ENCODE data around the gene CPT1C. TPM values are rescaled to one million over a fixed set of nuclear protein-coding genes. Genes with fewer than 3 reads are reported as not detected.

CPT1C gene
- total RNA-seq, 4 donors from 2014 or later, result 0.97 to 3.3 (median 1.8) TPM

DNA sequence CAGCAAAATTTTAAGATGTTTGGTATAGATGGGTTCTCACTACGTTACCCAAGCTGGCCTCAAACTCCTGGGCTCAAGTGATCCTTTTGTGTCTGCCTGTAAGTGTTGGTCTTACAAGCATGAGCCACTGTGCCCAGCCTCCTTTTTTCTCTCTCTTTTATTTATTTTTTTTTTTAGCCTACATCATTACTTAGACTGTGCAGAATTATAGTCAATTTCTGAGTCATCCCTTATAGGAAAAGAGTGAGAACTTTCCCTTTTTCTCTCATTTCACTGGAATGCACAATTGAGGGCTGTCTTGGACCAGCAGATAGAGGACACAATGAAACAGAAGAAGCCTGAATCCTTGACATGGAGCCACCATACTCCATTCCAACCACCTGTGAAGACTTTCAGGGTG is 58.9 kb downstream of the CPT1C start:
- no peak for TF ChIP-seq POLR2A (IDR thresholded peaks at IDR 0.05)
- TF ChIP-seq, protein P1, sequence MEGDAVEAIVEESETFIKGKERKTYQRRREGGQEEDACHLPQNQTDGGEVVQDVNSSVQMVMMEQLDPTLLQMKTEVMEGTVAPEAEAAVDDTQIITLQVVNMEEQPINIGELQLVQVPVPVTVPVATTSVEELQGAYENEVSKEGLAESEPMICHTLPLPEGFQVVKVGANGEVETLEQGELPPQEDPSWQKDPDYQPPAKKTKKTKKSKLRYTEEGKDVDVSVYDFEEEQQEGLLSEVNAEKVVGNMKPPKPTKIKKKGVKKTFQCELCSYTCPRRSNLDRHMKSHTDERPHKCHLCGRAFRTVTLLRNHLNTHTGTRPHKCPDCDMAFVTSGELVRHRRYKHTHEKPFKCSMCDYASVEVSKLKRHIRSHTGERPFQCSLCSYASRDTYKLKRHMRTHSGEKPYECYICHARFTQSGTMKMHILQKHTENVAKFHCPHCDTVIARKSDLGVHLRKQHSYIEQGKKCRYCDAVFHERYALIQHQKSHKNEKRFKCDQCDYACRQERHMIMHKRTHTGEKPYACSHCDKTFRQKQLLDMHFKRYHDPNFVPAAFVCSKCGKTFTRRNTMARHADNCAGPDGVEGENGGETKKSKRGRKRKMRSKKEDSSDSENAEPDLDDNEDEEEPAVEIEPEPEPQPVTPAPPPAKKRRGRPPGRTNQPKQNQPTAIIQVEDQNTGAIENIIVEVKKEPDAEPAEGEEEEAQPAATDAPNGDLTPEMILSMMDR (IDR thresholded peaks at IDR 0.05), result no peak
- no peak overlapping the region for H3K4me3 ChIP-seq (ENCODE audit: low read depth, poor library complexity, severe bottlenecking)
- 59 to 88% methylated on average over 1 of the region's 1 CpG for WGBS, 2 donors
- DNase-seq (ENCODE audit: low spot score in 2 of 2), result no peak
- intact Hi-C loops (cut with DNase I; ENCODE audit: low total_unique reads), result no loop called here

DNA sequence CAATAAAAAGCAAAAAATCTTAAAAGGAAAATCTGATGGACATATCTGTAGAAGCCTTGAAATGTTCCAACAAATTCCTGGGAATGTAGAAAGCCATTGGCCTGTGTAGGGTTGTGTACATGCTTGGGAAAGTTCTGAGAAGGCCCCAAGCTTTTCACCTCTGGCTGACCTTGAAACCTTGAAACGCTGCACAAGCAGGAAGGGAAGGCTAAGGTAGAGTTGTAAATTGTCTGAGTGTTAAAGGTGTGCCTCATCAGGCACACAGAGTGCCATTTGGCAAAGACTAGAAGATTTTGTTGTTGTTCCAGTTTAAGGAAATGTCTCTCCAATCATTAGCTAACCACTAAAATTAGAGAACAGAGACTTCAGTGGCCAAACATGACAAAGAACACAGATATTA is 61.8 kb downstream of the CPT1C start:
- intact Hi-C loops (cut with DNase I; ENCODE audit: low total_unique reads), result no loop called here

DNA sequence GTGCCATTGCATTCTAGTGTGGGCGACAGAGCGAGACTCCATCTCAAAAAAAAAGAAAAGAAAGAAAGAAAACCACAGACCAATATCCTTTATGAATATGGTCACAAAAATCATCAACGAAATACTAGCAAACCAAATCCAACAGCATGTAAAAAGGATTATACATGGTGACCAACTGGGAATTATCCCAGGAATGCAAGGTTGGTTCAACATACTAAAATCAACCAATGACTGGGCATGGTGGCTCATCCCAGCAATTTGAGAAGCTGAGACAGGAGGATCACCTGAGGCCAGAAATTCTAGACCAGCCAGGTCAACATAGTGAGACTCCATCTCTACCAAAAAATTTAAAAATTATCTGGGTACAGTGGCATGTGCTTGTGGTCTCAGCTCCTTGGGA is 65.0 kb downstream of the CPT1C start:
- 97 to 100% methylated on average over 3 of the region's 3 CpGs for WGBS, 2 donors
- no peak for TF ChIP-seq POLR2A (IDR thresholded peaks at IDR 0.05)
- TF ChIP-seq, protein P1 (IDR thresholded peaks at IDR 0.05), result no peak

More for the DNA sequence above, 61.8 kb downstream of the CPT1C start:
- WGBS, 2 donors, result 56 to 68% methylated on average over 1 of the region's 1 CpG
- TF ChIP-seq POLR2A (IDR thresholded peaks at IDR 0.05), result no peak
- TF ChIP-seq, protein P1 (IDR thresholded peaks at IDR 0.05), result no peak
- DNase-seq (ENCODE audit: low spot score in 2 of 2), result no peak
- no peak overlapping the region for H3K4me3 ChIP-seq (ENCODE audit: low read depth, poor library complexity, severe bottlenecking)

DNA sequence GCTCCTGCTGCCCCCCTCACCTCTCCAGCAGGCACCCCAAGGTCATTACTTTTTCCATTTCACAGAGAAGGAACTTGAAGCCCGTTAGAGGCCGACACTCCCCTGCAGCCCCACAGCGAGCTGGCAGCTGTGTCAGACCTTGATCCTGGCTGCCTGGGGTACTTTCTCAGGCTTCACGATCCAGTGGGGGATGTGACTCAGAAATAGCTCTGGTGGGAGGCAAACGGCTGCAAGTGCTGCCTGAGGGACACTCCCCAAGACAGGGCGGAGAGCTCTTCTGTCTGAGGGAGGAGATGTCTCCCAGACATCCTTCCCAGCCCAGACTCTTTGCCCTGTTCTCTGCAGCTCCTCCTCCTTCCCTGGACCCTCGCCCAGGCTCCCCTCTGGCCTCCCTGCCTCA is 67.4 kb downstream of the CPT1C start:
- no peak for DNase-seq (ENCODE audit: low spot score in 2 of 2)
- H3K4me3 ChIP-seq (ENCODE audit: low read depth, poor library complexity, severe bottlenecking), result no peak overlapping the region
- 25 to 31% methylated on average over 7 of the region's 7 CpGs for WGBS, 2 donors
- intact Hi-C loops (cut with DNase I; ENCODE audit: low total_unique reads), result no loop called here
- no peak for TF ChIP-seq POLR2A (IDR thresholded peaks at IDR 0.05)
- TF ChIP-seq, protein P1 (IDR thresholded peaks at IDR 0.05), result no peak

More for the DNA sequence above, 65.0 kb downstream of the CPT1C start:
- no peak overlapping the region for H3K4me3 ChIP-seq (ENCODE audit: low read depth, poor library complexity, severe bottlenecking)
- DNase-seq (ENCODE audit: low spot score in 2 of 2), result no peak
- intact Hi-C loops (cut with DNase I; ENCODE audit: low total_unique reads), result no loop called here

DNA sequence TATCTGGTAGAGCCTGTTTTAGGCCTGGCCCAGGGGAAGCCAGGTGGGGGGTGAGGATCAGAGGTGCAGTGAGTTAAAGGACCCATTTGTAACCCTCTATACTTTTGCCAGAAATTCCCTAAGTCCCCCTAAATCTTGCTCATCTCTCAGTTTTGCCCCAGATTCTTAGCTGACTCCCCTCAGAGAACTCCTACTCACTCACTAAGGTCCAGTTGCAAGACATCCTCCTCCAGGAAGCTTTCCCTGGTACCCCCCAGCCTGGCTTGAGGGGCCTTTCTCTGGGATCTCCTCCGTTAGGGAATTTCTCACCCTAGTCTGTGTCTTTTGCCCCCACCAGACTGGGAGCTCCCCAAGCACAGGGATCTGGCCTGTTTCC is 70.3 kb downstream of the CPT1C start:
- H3K4me3 ChIP-seq (ENCODE audit: low read depth, poor library complexity, severe bottlenecking), result no peak overlapping the region
- intact Hi-C loops (cut with DNase I; ENCODE audit: low total_unique reads), result no loop called here
- TF ChIP-seq, protein P1 (IDR thresholded peaks at IDR 0.05), result no peak
- TF ChIP-seq POLR2A (IDR thresholded peaks at IDR 0.05), result no peak
- 85 to 100% methylated on average over 1 of the region's 1 CpG for WGBS, 2 donors
- DNase-seq (ENCODE audit: low spot score in 2 of 2), result no peak

DNA sequence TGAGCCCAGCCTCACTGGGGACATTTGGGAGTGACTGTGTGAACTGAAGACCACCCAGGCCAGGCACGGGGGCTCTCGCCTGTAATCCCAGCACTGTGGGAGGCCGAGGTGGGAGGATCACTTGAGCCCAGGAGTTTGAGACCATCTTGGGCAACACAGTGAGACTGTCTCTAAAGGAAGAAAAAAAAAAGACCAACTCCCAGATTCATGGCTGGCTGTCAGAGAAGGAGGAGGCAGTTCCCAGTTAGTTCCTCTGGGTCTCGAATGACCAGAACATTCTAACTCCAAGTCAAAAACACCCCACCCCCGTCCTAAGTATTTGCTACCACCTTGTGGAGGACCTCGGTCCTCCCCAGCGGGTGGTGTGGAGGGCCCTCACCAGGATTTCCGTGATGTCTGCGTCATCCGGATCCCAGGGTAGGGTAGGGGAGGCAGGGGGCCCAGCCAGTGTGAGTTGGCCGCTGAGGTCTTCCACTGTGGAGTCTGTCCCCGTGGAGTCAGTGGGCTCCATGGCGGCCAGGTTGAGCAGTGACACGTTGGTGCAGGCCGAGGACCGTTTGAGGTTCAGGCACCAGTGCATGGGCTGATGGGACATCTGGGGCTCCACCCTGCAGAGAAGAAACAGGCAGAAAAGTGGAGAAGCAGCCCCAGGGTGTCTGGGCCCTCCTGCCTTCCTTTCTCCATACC is 70.9 kb downstream of the CPT1C start:
- TF ChIP-seq, protein P1 (IDR thresholded peaks at IDR 0.05), result no peak
- no peak for TF ChIP-seq POLR2A (IDR thresholded peaks at IDR 0.05)
- no peak for DNase-seq (ENCODE audit: low spot score in 2 of 2)
- no peak overlapping the region for H3K4me3 ChIP-seq (ENCODE audit: low read depth, poor library complexity, severe bottlenecking)
- intact Hi-C loops (cut with DNase I; ENCODE audit: low total_unique reads), result no loop called here
- 52 to 56% methylated on average over 14 to 15 of the region's 16 CpGs for WGBS, 2 donors

Measured in lower leg skin (tissue), 4 donors.